GM18907 (cell line): ENCODE data around the gene AMZ2.
"Not testable (repeated sequence)": the region's sequence is repeated elsewhere in the genome, so short reads cannot be mapped to it uniquely, and the experiment has no call there.

Source experiments
- ATAC-seq: cut with Tn5 transposase; IDR thresholded peaks from one replicate; pipeline ENCODE4 v1.9.1; 2021; ENCODE audit warnings: mild to moderate bottlenecking, moderate library complexity; ENCODE audit not compliant: unreplicated experiment

The AMZ2 gene

GRCh38 chr17:68219429-68219828, 28.4 kb upstream of the AMZ2 start:
- ATAC-seq, result not testable (repeated sequence)

- not testable (repeated sequence) for ATAC-seq
Measured at GRCh38 chr17:68220186-68220585, 27.7 kb upstream of the AMZ2 start.

- not testable (repeated sequence) for ATAC-seq
Measured at GRCh38 chr17:68220786-68221185, 27.1 kb upstream of the AMZ2 start.

GRCh38 chr17:68221786-68222185, 26.1 kb upstream of the AMZ2 start:
- no peak for ATAC-seq

- no peak for ATAC-seq
Measured at GRCh38 chr17:68222606-68223005, 25.2 kb upstream of the AMZ2 start.

GRCh38 chr17:68225055-68225454, 22.8 kb upstream of the AMZ2 start:
- not testable (repeated sequence) for ATAC-seq

- not testable (repeated sequence) for ATAC-seq
Measured at GRCh38 chr17:68228039-68228680, 19.7 kb upstream of the AMZ2 start.

- ATAC-seq, result no peak
Measured at GRCh38 chr17:68228817-68229570, 18.8 kb upstream of the AMZ2 start.

- no peak for ATAC-seq
Measured at GRCh38 chr17:68229619-68230018, 18.2 kb upstream of the AMZ2 start.

- ATAC-seq, result not testable (repeated sequence)
Measured at GRCh38 chr17:68231131-68231530, 16.7 kb upstream of the AMZ2 start.

- no peak for ATAC-seq
Measured at GRCh38 chr17:68231541-68231940, 16.3 kb upstream of the AMZ2 start.

GRCh38 chr17:68232741-68233140, 15.1 kb upstream of the AMZ2 start:
- ATAC-seq, result not testable (repeated sequence)

- ATAC-seq, result not testable (repeated sequence)
Measured at GRCh38 chr17:68234726-68235335, 13.0 kb upstream of the AMZ2 start.

- ATAC-seq, result not testable (repeated sequence)
Measured at GRCh38 chr17:68235336-68235791, 12.5 kb upstream of the AMZ2 start.

GRCh38 chr17:68237369-68238163, 10.3 kb upstream of the AMZ2 start:
- peak; percentile 70 for ATAC-seq

GRCh38 chr17:68238164-68238870, 9.5 kb upstream of the AMZ2 start:
- ATAC-seq, result peak; percentile 8

GRCh38 chr17:68238871-68239253, 9.0 kb upstream of the AMZ2 start:
- ATAC-seq, result peak; percentile 29

GRCh38 chr17:68239632-68240366, 8.0 kb upstream of the AMZ2 start:
- no peak for ATAC-seq

GRCh38 chr17:68246271-68247028, 1.4 kb upstream of the AMZ2 start:
- no peak for ATAC-seq
